Measurements from ENCODE around the gene AGO3.

- TF ChIP-seq CTCF (IDR thresholded peaks at IDR 0.05) = no peak
- no peak for TF ChIP-seq POLR2A (IDR thresholded peaks at IDR 0.05)
Measured at GRCh38 chr1:35968396-35968795, 37.5 kb downstream of the AGO3 start.

Data from uterus (tissue), 2 donors.